Ishikawa (cell line): Measurements from ENCODE around the gene PCBP3.

Source experiments
- CEBPB ChIP-seq: IDR thresholded peaks from 2 replicates; pipeline ENCODE4 v1.6.1; 2012
- CREB1 ChIP-seq: IDR thresholded peaks from 2 replicates; pipeline ENCODE4 v1.6.1; 2012; ENCODE audit warnings: low read depth
- EGR1 ChIP-seq: IDR thresholded peaks from 2 replicates; pipeline ENCODE4 v1.6.1; 2012
- EP300 ChIP-seq: IDR thresholded peaks from 2 replicates; pipeline ENCODE4 v1.6.1; 2012; ENCODE audit warnings: borderline replicate concordance
- FOXM1 ChIP-seq: IDR thresholded peaks from 2 replicates; pipeline ENCODE4 v1.6.1; 2012; ENCODE audit warnings: low read depth, borderline replicate concordance
- RAD21 ChIP-seq: IDR thresholded peaks from 2 replicates; pipeline ENCODE4 v1.6.1; 2012; ENCODE audit warnings: low read depth
- TAF1 ChIP-seq: IDR thresholded peaks from 2 replicates; pipeline ENCODE4 v1.6.1; 2012; ENCODE audit warnings: low read depth, mild to moderate bottlenecking
- TCF12 ChIP-seq: IDR thresholded peaks from 2 replicates; pipeline ENCODE4 v1.6.1; 2012; ENCODE audit warnings: low read depth
- YY1 ChIP-seq: IDR thresholded peaks from 2 replicates; pipeline ENCODE4 v1.6.1; 2012; ENCODE audit warnings: low read depth
- ZBTB7A ChIP-seq: IDR thresholded peaks from 2 replicates; pipeline ENCODE4 v1.6.1; 2012; ENCODE audit warnings: low read depth
- TF ChIP-seq, protein P1 (sequence below): IDR thresholded peaks from 2 replicates; pipeline ENCODE4 v1.6.1; 2012; ENCODE audit warnings: low read depth, mild to moderate bottlenecking
- TF ChIP-seq, protein P2 (sequence below): IDR thresholded peaks from 2 replicates; pipeline ENCODE4 v1.6.1; 2012
- TF ChIP-seq, protein P3 (sequence below): IDR thresholded peaks from 2 replicates; pipeline ENCODE4 v1.6.1; 2012

DNA sequence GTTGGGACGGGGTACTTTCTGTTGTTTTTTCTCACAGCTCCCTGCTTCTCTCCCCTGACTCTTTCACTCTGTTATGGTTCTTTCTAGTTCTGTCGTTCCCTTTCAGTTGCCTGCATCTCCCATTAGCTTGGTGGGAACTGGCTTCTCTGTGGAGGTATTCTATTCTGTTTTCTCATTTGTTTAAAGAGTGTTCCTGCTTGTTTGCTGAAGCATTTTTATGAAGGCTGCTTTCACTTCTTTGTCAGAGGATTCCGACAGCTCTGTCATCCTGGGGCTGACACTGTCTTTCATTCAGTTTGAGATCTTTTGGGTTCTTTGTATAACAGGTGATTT is 242.0 kb downstream of the PCBP3 start:
- TF ChIP-seq, protein P1, sequence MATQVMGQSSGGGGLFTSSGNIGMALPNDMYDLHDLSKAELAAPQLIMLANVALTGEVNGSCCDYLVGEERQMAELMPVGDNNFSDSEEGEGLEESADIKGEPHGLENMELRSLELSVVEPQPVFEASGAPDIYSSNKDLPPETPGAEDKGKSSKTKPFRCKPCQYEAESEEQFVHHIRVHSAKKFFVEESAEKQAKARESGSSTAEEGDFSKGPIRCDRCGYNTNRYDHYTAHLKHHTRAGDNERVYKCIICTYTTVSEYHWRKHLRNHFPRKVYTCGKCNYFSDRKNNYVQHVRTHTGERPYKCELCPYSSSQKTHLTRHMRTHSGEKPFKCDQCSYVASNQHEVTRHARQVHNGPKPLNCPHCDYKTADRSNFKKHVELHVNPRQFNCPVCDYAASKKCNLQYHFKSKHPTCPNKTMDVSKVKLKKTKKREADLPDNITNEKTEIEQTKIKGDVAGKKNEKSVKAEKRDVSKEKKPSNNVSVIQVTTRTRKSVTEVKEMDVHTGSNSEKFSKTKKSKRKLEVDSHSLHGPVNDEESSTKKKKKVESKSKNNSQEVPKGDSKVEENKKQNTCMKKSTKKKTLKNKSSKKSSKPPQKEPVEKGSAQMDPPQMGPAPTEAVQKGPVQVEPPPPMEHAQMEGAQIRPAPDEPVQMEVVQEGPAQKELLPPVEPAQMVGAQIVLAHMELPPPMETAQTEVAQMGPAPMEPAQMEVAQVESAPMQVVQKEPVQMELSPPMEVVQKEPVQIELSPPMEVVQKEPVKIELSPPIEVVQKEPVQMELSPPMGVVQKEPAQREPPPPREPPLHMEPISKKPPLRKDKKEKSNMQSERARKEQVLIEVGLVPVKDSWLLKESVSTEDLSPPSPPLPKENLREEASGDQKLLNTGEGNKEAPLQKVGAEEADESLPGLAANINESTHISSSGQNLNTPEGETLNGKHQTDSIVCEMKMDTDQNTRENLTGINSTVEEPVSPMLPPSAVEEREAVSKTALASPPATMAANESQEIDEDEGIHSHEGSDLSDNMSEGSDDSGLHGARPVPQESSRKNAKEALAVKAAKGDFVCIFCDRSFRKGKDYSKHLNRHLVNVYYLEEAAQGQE, result no peak
- TF ChIP-seq RAD21 (no peak), FOXM1 (no peak), CEBPB (no peak), EGR1 (no peak), TAF1 (no peak), YY1 (no peak), EP300 (no peak), ZBTB7A (no peak), TCF12 (no peak), CREB1 (no peak)
- TF ChIP-seq, protein P2, sequence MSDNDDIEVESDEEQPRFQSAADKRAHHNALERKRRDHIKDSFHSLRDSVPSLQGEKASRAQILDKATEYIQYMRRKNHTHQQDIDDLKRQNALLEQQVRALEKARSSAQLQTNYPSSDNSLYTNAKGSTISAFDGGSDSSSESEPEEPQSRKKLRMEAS, result no peak
- TF ChIP-seq, protein P3, sequence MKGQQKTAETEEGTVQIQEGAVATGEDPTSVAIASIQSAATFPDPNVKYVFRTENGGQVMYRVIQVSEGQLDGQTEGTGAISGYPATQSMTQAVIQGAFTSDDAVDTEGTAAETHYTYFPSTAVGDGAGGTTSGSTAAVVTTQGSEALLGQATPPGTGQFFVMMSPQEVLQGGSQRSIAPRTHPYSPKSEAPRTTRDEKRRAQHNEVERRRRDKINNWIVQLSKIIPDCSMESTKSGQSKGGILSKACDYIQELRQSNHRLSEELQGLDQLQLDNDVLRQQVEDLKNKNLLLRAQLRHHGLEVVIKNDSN, result no peak
